IgD-negative memory B cell (primary cell): Measurements from ENCODE around the gene TBC1D9B. TPM values are rescaled to one million over a fixed set of nuclear protein-coding genes. Genes with fewer than 3 reads are reported as not detected.
"Not testable (repeated sequence)": the region's sequence is repeated elsewhere in the genome, so short reads cannot be mapped to it uniquely, and the experiment has no call there.

Experiments used
- H3K27ac Mint-ChIP-seq, 3 donors: one replicate each; pipeline ENCODE4 v1.8.0; 2020 to 2022; ENCODE audit warnings: mild to moderate bottlenecking in 3 of 3, mixed read lengths in 3 of 3, moderate library complexity in 1 of 3
- H3K27me3 Mint-ChIP-seq: one replicate; pipeline ENCODE4 v1.8.0; 2021; ENCODE audit warnings: mixed read lengths
- H3K36me3 Mint-ChIP-seq: one replicate; pipeline ENCODE4 v1.8.0; 2020; ENCODE audit warnings: mild to moderate bottlenecking, mixed read lengths
- H3K4me1 Mint-ChIP-seq, 3 donors: one replicate each; pipeline ENCODE4 v1.8.0; 2020 to 2022; ENCODE audit warnings: mixed read lengths in 3 of 3, mild to moderate bottlenecking in 1 of 3
- H3K4me3 Mint-ChIP-seq, 4 donors: one replicate each; pipeline ENCODE4 v1.8.0; 2020 to 2022; ENCODE audit warnings: mild to moderate bottlenecking in 4 of 4, mixed read lengths in 4 of 4, moderate library complexity in 3 of 4
- H3K9me3 Mint-ChIP-seq, 3 donors: one replicate each; pipeline ENCODE4 v1.8.0; 2020 to 2021; ENCODE audit warnings: mixed read lengths in 3 of 3, mild to moderate bottlenecking in 1 of 3
- polyA plus RNA-seq: library from polyadenylated mRNA; unstranded; fragments of 300-500 nt; fragmentation: Illumina TruSeq; gene quantifications from one replicate; pipeline ENCODE4 v1.2.3, GENCODE V29; 2021

The TBC1D9B gene
- polyA plus RNA-seq, 1 donor from 2014 or later: 57.2 TPM

GRCh38 chr5:179836225-179837019, 71.3 kb downstream of the TBC1D9B start:
- H3K4me1 Mint-ChIP-seq: peaks cover 5 to 10% (median 5%) of the 10 kb centered on the region in 3 donors
- H3K27ac Mint-ChIP-seq: peak overlapping the region; percentile 76 to 98 (median 81)
- H3K9me3 Mint-ChIP-seq: no peaks in the 10 kb centered on the region
- H3K27me3 Mint-ChIP-seq: no peaks in the 10 kb centered on the region
- peak overlapping the region in 1 of 4 donors; percentile 50 for H3K4me3 Mint-ChIP-seq
- H3K36me3 Mint-ChIP-seq: peaks cover 2% of the 10 kb centered on the region

- H3K4me3 Mint-ChIP-seq, H3K9me3 Mint-ChIP-seq, H3K4me1 Mint-ChIP-seq, H3K27me3 Mint-ChIP-seq, H3K27ac Mint-ChIP-seq, H3K36me3 Mint-ChIP-seq: not testable (repeated sequence)
Observed at GRCh38 chr5:179834871-179835270, 72.8 kb downstream of the TBC1D9B start.

GRCh38 chr5:179834120-179834519, 73.6 kb downstream of the TBC1D9B start:
- Mint-ChIP-seq H3K4me3 (no peak overlapping the region), H3K27ac (peak overlapping the region in 1 of 3 donors; percentile 56), H3K9me3 (no peaks in the 10 kb centered on the region), H3K27me3 (no peaks in the 10 kb centered on the region), H3K36me3 (peaks cover 6% of the 10 kb centered on the region), H3K4me1 (peaks cover 5 to 10% (median 5%) of the 10 kb centered on the region in 3 donors)

GRCh38 chr5:179833709-179834070, 74.0 kb downstream of the TBC1D9B start:
- peak overlapping the region in 2 of 3 donors; percentile 56 to 61 for H3K27ac Mint-ChIP-seq
- no peaks in the 10 kb centered on the region for H3K9me3 Mint-ChIP-seq
- peaks cover 5 to 10% (median 5%) of the 10 kb centered on the region in 3 donors for H3K4me1 Mint-ChIP-seq
- peak overlapping the region in 1 of 4 donors; percentile 26 for H3K4me3 Mint-ChIP-seq
- H3K27me3 Mint-ChIP-seq: no peaks in the 10 kb centered on the region
- H3K36me3 Mint-ChIP-seq: peaks cover 7% of the 10 kb centered on the region

GRCh38 chr5:179833056-179833708, 74.5 kb downstream of the TBC1D9B start:
- peaks cover 8% of the 10 kb centered on the region for H3K36me3 Mint-ChIP-seq
- H3K9me3 Mint-ChIP-seq: no peaks in the 10 kb centered on the region
- H3K4me1 Mint-ChIP-seq: peaks cover 5 to 10% (median 5%) of the 10 kb centered on the region in 3 donors
- peak overlapping the region in 1 of 4 donors; percentile 26 for H3K4me3 Mint-ChIP-seq
- no peaks in the 10 kb centered on the region for H3K27me3 Mint-ChIP-seq
- H3K27ac Mint-ChIP-seq: peak overlapping the region in 2 of 3 donors; percentile 61 to 90

- H3K36me3 Mint-ChIP-seq: peaks cover 8% of the 10 kb centered on the region
- peaks cover 3 to 10% (median 5%) of the 10 kb centered on the region in 3 donors for H3K4me1 Mint-ChIP-seq
- peak overlapping the region in 1 of 3 donors; percentile 90 for H3K27ac Mint-ChIP-seq
- H3K27me3 Mint-ChIP-seq: no peaks in the 10 kb centered on the region
- no peaks in the 10 kb centered on the region for H3K9me3 Mint-ChIP-seq
- peak overlapping the region in 1 of 4 donors; percentile 35 for H3K4me3 Mint-ChIP-seq
Observed at GRCh38 chr5:179832039-179832745, 75.5 kb downstream of the TBC1D9B start.

GRCh38 chr5:179830818-179831468, 76.8 kb downstream of the TBC1D9B start:
- Mint-ChIP-seq H3K27me3 (no peaks in the 10 kb centered on the region), H3K27ac (peak overlapping the region; percentile 31 to 90 (median 87)), H3K4me3 (peak overlapping the region in 1 of 4 donors; percentile 31), H3K36me3 (peaks cover 6% of the 10 kb centered on the region), H3K9me3 (no peaks in the 10 kb centered on the region), H3K4me1 (peaks cover 0 to 4% (median 0%) of the 10 kb centered on the region in 3 donors)

- peaks cover 0 to 4% (median 2%) of the 10 kb centered on the region in 3 donors for H3K4me1 Mint-ChIP-seq
- no peaks in the 10 kb centered on the region for H3K27me3 Mint-ChIP-seq
- H3K27ac Mint-ChIP-seq: peak overlapping the region; percentile 83 to 100 (median 87)
- peak overlapping the region in 1 of 4 donors; percentile 31 for H3K4me3 Mint-ChIP-seq
- peaks cover 6% of the 10 kb centered on the region for H3K36me3 Mint-ChIP-seq
- H3K9me3 Mint-ChIP-seq: no peaks in the 10 kb centered on the region
Observed at GRCh38 chr5:179829732-179830435, 77.8 kb downstream of the TBC1D9B start.

- Mint-ChIP-seq H3K4me3 (peak overlapping the region in 1 of 4 donors; percentile 41), H3K9me3 (no peaks in the 10 kb centered on the region), H3K27me3 (no peaks in the 10 kb centered on the region), H3K36me3 (peaks cover 6% of the 10 kb centered on the region), H3K4me1 (peaks cover 2 to 4% (median 4%) of the 10 kb centered on the region in 3 donors), H3K27ac (peak overlapping the region; percentile 64 to 100 (median 83))
Observed at GRCh38 chr5:179828756-179829421, 78.8 kb downstream of the TBC1D9B start.

- Mint-ChIP-seq H3K27me3 (no peaks in the 10 kb centered on the region), H3K4me1 (peaks cover 2 to 9% (median 4%) of the 10 kb centered on the region in 3 donors), H3K9me3 (no peaks in the 10 kb centered on the region), H3K27ac (peak overlapping the region in 2 of 3 donors; percentile 64 to 100), H3K4me3 (peak overlapping the region in 1 of 4 donors; percentile 13), H3K36me3 (peaks cover 6% of the 10 kb centered on the region)
Observed at GRCh38 chr5:179827680-179828079, 80.0 kb downstream of the TBC1D9B start.

GRCh38 chr5:179825655-179826182, 82.0 kb downstream of the TBC1D9B start:
- peak overlapping the region in 1 of 4 donors; percentile 19 for H3K4me3 Mint-ChIP-seq
- peaks cover 6% of the 10 kb centered on the region for H3K36me3 Mint-ChIP-seq
- no peaks in the 10 kb centered on the region for H3K27me3 Mint-ChIP-seq
- H3K9me3 Mint-ChIP-seq: no peaks in the 10 kb centered on the region
- H3K4me1 Mint-ChIP-seq: peaks cover 9 to 17% (median 10%) of the 10 kb centered on the region in 3 donors
- peak overlapping the region; percentile 87 to 100 (median 93) for H3K27ac Mint-ChIP-seq

- peaks cover 10 to 22% (median 13%) of the 10 kb centered on the region in 3 donors for H3K4me1 Mint-ChIP-seq
- H3K4me3 Mint-ChIP-seq: peak overlapping the region in 2 of 4 donors; percentile 19 to 74
- no peaks in the 10 kb centered on the region for H3K9me3 Mint-ChIP-seq
- peak overlapping the region; percentile 50 to 100 (median 93) for H3K27ac Mint-ChIP-seq
- H3K27me3 Mint-ChIP-seq: no peaks in the 10 kb centered on the region
- H3K36me3 Mint-ChIP-seq: peaks cover 6% of the 10 kb centered on the region
Observed at GRCh38 chr5:179824745-179825112, 83.0 kb downstream of the TBC1D9B start.
